ENCODE measurements around the gene SAMHD1. TPM values are rescaled to one million over a fixed set of nuclear protein-coding genes. Genes with fewer than 3 reads are reported as not detected.

SAMHD1 gene
- total and polyA plus RNA-seq, 2 of the 13 experiments (the other 11 are each of a cell fraction or from before 2014, with no cell fraction given) = 16.9 to 43.5 TPM

- TF ChIP-seq SNAPC4 (CRISPR knock-in tag; IDR thresholded peaks at IDR 0.05) = peak; percentile 74; the same call in 1 of the 2 replicates
- TF ChIP-seq HHEX (CRISPR knock-in tag; IDR thresholded peaks at IDR 0.05) = no peak
- no peak for TF ChIP-seq KLF12 (CRISPR knock-in tag; IDR thresholded peaks at IDR 0.05; ENCODE audit: borderline replicate concordance)
- TF ChIP-seq SP2 (CRISPR knock-in tag; IDR thresholded peaks at IDR 0.05) = no peak
- TF ChIP-seq ZBTB40 (IDR thresholded peaks at IDR 0.05) = no peak
- no peak for TF ChIP-seq ZBTB40 (CRISPR knock-in tag; IDR thresholded peaks at IDR 0.05)
- TF ChIP-seq ZNF441 (CRISPR knock-in tag; IDR thresholded peaks at IDR 0.05; ENCODE audit: borderline replicate concordance) = 0 out of 2 replicates have a peak, but pooled peaks have one; percentile 64
- peak; percentile 72; the same call in 1 of the 2 replicates for TF ChIP-seq CERS6 (CRISPR knock-in tag; IDR thresholded peaks at IDR 0.05)
- TF ChIP-seq ZNF543 (CRISPR knock-in tag; IDR thresholded peaks at IDR 0.05) = no peak
- TF ChIP-seq GLI4 (CRISPR knock-in tag; IDR thresholded peaks at IDR 0.05; ENCODE audit: borderline replicate concordance) = no peak
- TF ChIP-seq ZNF331 (CRISPR knock-in tag; IDR thresholded peaks at IDR 0.05) = peak; percentile 75
- TF ChIP-seq MED13 (CRISPR knock-in tag; IDR thresholded peaks at IDR 0.05) = no peak
- TF ChIP-seq ZNF766 (CRISPR knock-in tag; IDR thresholded peaks at IDR 0.05; ENCODE audit: borderline replicate concordance) = no peak
- no peak for TF ChIP-seq AGO2 (optimal IDR thresholded peaks at IDR 0.05; ENCODE audit: low read depth, low read length)
These were observed 64.4 kb downstream of the SAMHD1 start (continued) for GRCh38 chr20:36886859-36887751.
